Thyroid gland (tissue), 4 donors: ENCODE measurements around the gene MSH2. TPM values are rescaled to one million over a fixed set of nuclear protein-coding genes. Genes with fewer than 3 reads are reported as not detected.
"Not testable (repeated sequence)": the region's sequence is repeated elsewhere in the genome, so short reads cannot be mapped to it uniquely, and the experiment has no call there.

ENCODE experiments used
- DNase-seq, 2 donors: peaks; one replicate each; pipeline ENCODE4 v3.0.0-alpha.2; 2019
- H3K27ac ChIP-seq, 3 donors: fragments of 200-600 bp; sonication (generic); 1 replicate in 2 of 3; 2 replicates in 1 of 3; pipeline ENCODE4 v1.5.1; 2016 to 2019; ENCODE audit warnings: mild to moderate bottlenecking in 1 of 3, moderate library complexity in 1 of 3
- H3K27me3 ChIP-seq: fragments of 200-600 bp; sonication (generic); one replicate; pipeline ENCODE4 v1.5.1; 2019
- H3K36me3 ChIP-seq, 2 donors: fragments of 200-600 bp; sonication (generic); one replicate each; pipeline ENCODE4 v1.5.1; 2016 to 2019
- H3K4me1 ChIP-seq, 2 donors: fragments of 200-600 bp; sonication (generic); one replicate each; pipeline ENCODE4 v1.5.1; 2017 to 2019
- H3K4me3 ChIP-seq, 3 donors: fragments of 200-600 bp; sonication (generic); replicated peaks in 1 of 3; 1 replicate in 2 of 3; 2 replicates in 1 of 3; pipeline ENCODE4 v1.5.1; 2016; ENCODE audit warnings: mild to moderate bottlenecking in 1 of 3
- H3K9me3 ChIP-seq: fragments of 200-600 bp; sonication (generic); one replicate; pipeline ENCODE4 v1.5.1; 2017
- POLR2A ChIP-seq, 2 donors: fragments of 450-650 bp; IDR thresholded peaks; one replicate each; pipeline ENCODE4 v1.6.1; 2017; ENCODE audit warnings: antibody characterized with exemption in 2 of 2, mild to moderate bottlenecking in 2 of 2, moderate library complexity in 1 of 2
- WGBS, 2 donors: methylation state at CpG; one replicate each; pipeline ENCODE4 v1.1.5; 2017; 5-methylcytosine and 5-hydroxymethylcytosine counted together
- intact Hi-C: fragments of 100-400 bp; cut with DNase I; formaldehyde crosslinking; loops from one replicate; pipeline ENCODE4 v1.15.1; 2023
- total RNA-seq, 4 donors: library from RNA; depleted of rRNA; stranded (reverse); fragments of >200 nt; gene quantifications; one replicate each; pipeline ENCODE4 v1.2.3, GENCODE V29; 2016
- TF ChIP-seq, protein P1 (sequence below), 6 experiments: fragments of 200-600 bp in 3 of 6; fragments of 450-650 bp in 3 of 6; sonication (generic) in 3 of 6; IDR thresholded peaks; one replicate each; pipeline ENCODE4 v1.5.1; 2016 to 2019; ENCODE audit warnings: antibody characterized with exemption in 6 of 6, mild to moderate bottlenecking in 2 of 6, inconsistent platforms in 1 of 6, moderate library complexity in 1 of 6

Gene MSH2
- total RNA-seq, 4 donors from 2014 or later: 21.7 to 28.4 (median 24.3) TPM

DNA sequence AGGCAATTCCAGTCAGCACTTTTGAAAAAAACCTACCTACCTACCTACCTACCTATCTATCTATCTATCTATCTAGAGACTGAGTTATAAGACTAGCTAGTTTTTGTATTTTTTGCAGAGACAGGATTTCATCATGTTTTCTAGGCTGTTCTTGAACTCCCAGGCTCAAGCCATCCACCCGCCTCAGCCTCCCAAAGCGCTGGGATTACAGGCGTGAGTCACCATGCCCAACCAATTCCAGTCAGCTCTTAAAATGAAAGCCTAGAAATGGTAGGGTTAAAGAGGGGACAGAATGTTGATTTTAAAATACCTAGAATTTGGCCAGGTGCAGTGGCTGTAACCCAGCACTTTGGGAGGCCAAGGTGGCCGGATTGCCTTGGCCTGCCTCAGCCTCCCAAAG lies 19.1 kb downstream of the MSH2 start:
- DNase-seq: no peak
- Histone ChIP-seq H3K36me3 (peaks cover 6 to 9% of the 10 kb centered on the region in 2 donors), H3K4me1 (no peaks in the 10 kb centered on the region), H3K27me3 (no peaks in the 10 kb centered on the region), H3K27ac (no peak overlapping the region), H3K4me3 (no peak overlapping the region), H3K9me3 (no peaks in the 10 kb centered on the region)
- WGBS, 2 donors: 89 to 99% methylated on average over 4 of the region's 4 CpGs
- TF ChIP-seq POLR2A (IDR thresholded peaks at IDR 0.05): no peak
- TF ChIP-seq, protein P1, sequence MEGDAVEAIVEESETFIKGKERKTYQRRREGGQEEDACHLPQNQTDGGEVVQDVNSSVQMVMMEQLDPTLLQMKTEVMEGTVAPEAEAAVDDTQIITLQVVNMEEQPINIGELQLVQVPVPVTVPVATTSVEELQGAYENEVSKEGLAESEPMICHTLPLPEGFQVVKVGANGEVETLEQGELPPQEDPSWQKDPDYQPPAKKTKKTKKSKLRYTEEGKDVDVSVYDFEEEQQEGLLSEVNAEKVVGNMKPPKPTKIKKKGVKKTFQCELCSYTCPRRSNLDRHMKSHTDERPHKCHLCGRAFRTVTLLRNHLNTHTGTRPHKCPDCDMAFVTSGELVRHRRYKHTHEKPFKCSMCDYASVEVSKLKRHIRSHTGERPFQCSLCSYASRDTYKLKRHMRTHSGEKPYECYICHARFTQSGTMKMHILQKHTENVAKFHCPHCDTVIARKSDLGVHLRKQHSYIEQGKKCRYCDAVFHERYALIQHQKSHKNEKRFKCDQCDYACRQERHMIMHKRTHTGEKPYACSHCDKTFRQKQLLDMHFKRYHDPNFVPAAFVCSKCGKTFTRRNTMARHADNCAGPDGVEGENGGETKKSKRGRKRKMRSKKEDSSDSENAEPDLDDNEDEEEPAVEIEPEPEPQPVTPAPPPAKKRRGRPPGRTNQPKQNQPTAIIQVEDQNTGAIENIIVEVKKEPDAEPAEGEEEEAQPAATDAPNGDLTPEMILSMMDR (IDR thresholded peaks at IDR 0.05): no peak
- intact Hi-C loops: no loop called here

DNA sequence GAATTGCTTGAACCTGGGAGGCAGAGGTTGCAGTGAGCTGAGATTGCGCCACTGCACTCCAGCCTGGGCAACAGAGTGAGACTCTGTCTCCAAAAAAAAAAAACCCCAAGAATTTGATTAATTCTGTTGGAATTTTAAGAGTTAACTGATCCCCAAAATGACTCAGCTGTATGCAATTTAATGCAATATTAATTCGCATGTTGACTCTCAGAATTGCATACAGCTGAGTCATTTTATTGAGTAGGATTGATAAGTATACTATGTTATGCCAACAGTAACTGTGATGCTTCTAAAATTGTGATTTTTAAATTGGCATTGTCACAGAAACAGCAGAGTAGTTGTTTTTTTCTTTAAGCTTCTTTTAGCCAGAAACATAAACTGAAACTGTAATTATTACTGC lies 19.6 kb downstream of the MSH2 start:
- intact Hi-C loops: no loop called here
- Histone ChIP-seq H3K27ac (no peak overlapping the region), H3K4me1 (no peaks in the 10 kb centered on the region), H3K27me3 (no peaks in the 10 kb centered on the region), H3K9me3 (no peaks in the 10 kb centered on the region), H3K4me3 (no peak overlapping the region), H3K36me3 (peaks cover 4 to 6% of the 10 kb centered on the region in 2 donors)
- TF ChIP-seq, protein P1 (IDR thresholded peaks at IDR 0.05): no peak
- no peak for TF ChIP-seq POLR2A (IDR thresholded peaks at IDR 0.05)
- DNase-seq: no peak
- 94 to 98% methylated on average over 2 of the region's 2 CpGs for WGBS, 2 donors

DNA sequence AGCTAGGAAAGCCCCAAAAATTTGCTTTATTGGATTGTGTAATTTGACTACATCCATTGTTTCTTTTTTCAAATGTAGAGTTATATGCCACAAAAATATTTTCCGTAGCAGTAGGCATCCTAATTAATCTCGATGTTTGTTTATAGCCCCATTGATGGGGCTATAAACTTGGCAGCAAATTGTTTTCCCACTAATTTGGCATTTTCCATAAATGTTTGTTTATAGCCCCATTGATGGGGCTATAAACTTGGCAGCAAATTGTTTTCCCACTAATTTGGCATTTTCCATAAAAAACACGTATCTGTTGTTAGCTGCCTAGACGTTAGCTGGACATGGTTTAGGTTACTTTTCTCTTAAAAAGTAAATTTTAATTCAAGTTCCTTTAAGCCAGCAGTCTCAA lies 23.8 kb downstream of the MSH2 start:
- no peak for DNase-seq
- no peak overlapping the region for H3K4me3 ChIP-seq
- intact Hi-C loops: no loop called here
- no peaks in the 10 kb centered on the region for H3K4me1 ChIP-seq
- H3K27ac ChIP-seq: no peak overlapping the region
- TF ChIP-seq POLR2A (IDR thresholded peaks at IDR 0.05): no peak
- TF ChIP-seq, protein P1 (IDR thresholded peaks at IDR 0.05): no peak
- no peaks in the 10 kb centered on the region for H3K9me3 ChIP-seq
- H3K27me3 ChIP-seq: no peaks in the 10 kb centered on the region
- peaks cover 7 to 15% of the 10 kb centered on the region in 2 donors for H3K36me3 ChIP-seq
- WGBS, 2 donors: 95 to 97% methylated on average over 4 of the region's 4 CpGs

DNA sequence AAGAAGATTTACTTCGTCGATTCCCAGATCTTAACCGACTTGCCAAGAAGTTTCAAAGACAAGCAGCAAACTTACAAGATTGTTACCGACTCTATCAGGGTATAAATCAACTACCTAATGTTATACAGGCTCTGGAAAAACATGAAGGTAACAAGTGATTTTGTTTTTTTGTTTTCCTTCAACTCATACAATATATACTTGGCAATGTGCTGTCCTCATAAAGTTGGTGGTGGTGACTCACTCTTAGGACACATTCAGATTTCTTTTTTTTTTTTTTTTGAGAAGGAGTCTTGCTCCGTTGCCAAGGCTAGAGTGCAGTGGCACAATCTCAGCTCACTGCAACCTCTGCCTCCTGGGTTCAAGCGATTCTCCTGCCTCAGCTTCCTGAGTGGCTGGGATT lies 26.8 kb downstream of the MSH2 start:
- intact Hi-C loops: no loop called here
- WGBS, 2 donors: 95 to 97% methylated on average over 6 of the region's 6 CpGs
- Histone ChIP-seq H3K36me3 (peaks cover 7 to 9% of the 10 kb centered on the region in 2 donors), H3K27ac (no peak overlapping the region), H3K27me3 (no peaks in the 10 kb centered on the region), H3K9me3 (no peaks in the 10 kb centered on the region), H3K4me1 (no peaks in the 10 kb centered on the region), H3K4me3 (no peak overlapping the region)
- TF ChIP-seq POLR2A (IDR thresholded peaks at IDR 0.05): no peak
- TF ChIP-seq, protein P1 (IDR thresholded peaks at IDR 0.05): no peak
- DNase-seq: no peak

DNA sequence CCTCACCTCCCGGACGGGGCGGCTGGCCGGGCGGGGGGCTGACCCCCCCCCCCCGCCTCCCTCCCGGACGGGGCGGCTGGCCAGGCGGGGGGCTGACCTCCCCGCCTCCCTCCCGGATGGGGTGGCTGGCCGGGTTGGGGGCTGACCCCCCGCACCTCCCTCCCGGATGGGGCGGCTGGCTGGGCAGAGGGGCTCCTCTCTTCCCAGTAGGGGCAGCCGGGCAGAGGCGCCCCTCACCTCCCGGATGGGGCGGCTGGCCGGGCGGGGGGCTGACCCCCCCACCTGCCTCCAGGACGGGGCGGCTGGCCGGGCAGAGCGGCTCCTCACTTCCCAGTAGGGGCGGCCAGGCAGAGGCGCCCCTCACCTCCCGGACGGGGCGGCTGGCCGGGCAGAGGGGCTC lies 30.1 kb downstream of the MSH2 start:
- H3K36me3 ChIP-seq, H3K4me3 ChIP-seq, DNase-seq, H3K27ac ChIP-seq, H3K27me3 ChIP-seq, intact Hi-C loops, H3K9me3 ChIP-seq: not testable (repeated sequence)
- WGBS, 2 donors: no CpG with 5 or more reads among the region's 32 CpGs
- H3K4me1 ChIP-seq: peaks cover 0 to 10% of the 10 kb centered on the region in 2 donors

DNA sequence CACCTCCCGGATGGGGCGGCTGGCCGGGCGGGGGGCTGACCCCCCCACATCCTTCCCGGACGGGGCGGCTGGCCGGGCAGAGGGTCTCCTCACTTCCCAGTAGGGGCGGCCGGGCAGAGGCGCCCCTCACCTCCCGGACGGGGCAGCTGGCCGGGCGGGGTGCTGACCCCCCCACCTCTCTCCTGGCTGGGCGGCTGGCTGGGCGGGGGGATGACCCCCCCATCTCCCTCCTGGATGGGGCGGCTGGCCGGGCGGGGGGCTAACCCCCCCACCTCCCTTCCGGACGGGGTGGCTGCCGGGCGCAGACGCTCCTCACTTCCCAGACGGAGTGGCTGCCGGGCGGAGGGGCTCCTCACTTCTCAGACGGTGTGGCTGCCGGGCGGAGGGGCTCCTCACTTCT lies 30.5 kb downstream of the MSH2 start:
- H3K27ac ChIP-seq, intact Hi-C loops, H3K36me3 ChIP-seq, H3K4me3 ChIP-seq, H3K9me3 ChIP-seq, DNase-seq, H3K27me3 ChIP-seq: not testable (repeated sequence)
- peaks cover 0 to 10% of the 10 kb centered on the region in 2 donors for H3K4me1 ChIP-seq
- no CpG with 5 or more reads among the region's 31 CpGs for WGBS, 2 donors
